Breast epithelium (tissue), 4 donors: ENCODE measurements around the gene CRYZL1. TPM values are rescaled to one million over a fixed set of nuclear protein-coding genes. Genes with fewer than 3 reads are reported as not detected.

Source experiments
- DNase-seq, 2 donors: peaks; one replicate each; pipeline ENCODE4 v3.0.0-alpha.2; 2019; ENCODE audit warnings: low spot score in 2 of 2
- H3K27ac ChIP-seq, 2 donors: fragments of 200-600 bp; sonication (generic) in 1 of 2; one replicate each; pipeline ENCODE4 v1.5.1; 2016 to 2019; ENCODE audit warnings: mild to moderate bottlenecking in 1 of 2
- H3K27me3 ChIP-seq, 2 donors: fragments of 200-600 bp; sonication (generic) in 1 of 2; one replicate each; pipeline versions ENCODE4 v1.5.1 to v1.6.0; 2017 to 2019; ENCODE audit warnings: control low read depth in 1 of 2, mild to moderate bottlenecking in 1 of 2
- H3K36me3 ChIP-seq: fragments of 200-600 bp; one replicate; pipeline ENCODE4 v1.5.1; 2019
- H3K4me1 ChIP-seq, 2 donors: fragments of 200-600 bp; sonication (generic); one replicate each; pipeline ENCODE4 v1.5.1; 2016 to 2019; ENCODE audit warnings: control low read depth in 1 of 2
- H3K4me3 ChIP-seq, 3 donors: fragments of 200-600 bp; sonication (generic); 1 replicate in 2 of 3; 2 replicates in 1 of 3; pipeline ENCODE4 v1.5.1; 2016 to 2019; ENCODE audit warnings: mild to moderate bottlenecking in 3 of 3, moderate library complexity in 2 of 3
- H3K9me3 ChIP-seq, 2 donors: fragments of 200-600 bp; sonication (generic) in 1 of 2; one replicate each; pipeline ENCODE4 v1.5.1; 2016 to 2019; ENCODE audit warnings: control low read depth in 1 of 2
- CTCF ChIP-seq, 3 donors: fragments of 450-650 bp; IDR thresholded peaks; one replicate each; pipeline ENCODE4 v1.5.1; 2016 to 2017; ENCODE audit warnings: antibody characterized with exemption in 3 of 3, mild to moderate bottlenecking in 3 of 3, moderate library complexity in 3 of 3
- POLR2A ChIP-seq: fragments of 450-650 bp; IDR thresholded peaks from one replicate; pipeline ENCODE4 v1.6.1; 2016; ENCODE audit warnings: antibody characterized with exemption, mild to moderate bottlenecking, moderate library complexity
- POLR2AphosphoS5 ChIP-seq, 3 donors: sonication (generic); formaldehyde crosslinking; IDR thresholded peaks; one replicate each; pipeline ENCODE4 v1.6.1; 2017; ENCODE audit warnings: antibody characterized with exemption in 3 of 3
- intact Hi-C: fragments of 100-400 bp; cut with DNase I; formaldehyde crosslinking; loops from one replicate; pipeline ENCODE4 v1.15.1; 2023; ENCODE audit warnings: low total_unique reads
- total RNA-seq, 3 donors: library from RNA; depleted of rRNA; stranded (reverse); fragments of >200 nt; gene quantifications; one replicate each; pipeline ENCODE4 v1.1.0, GENCODE V29; 2016

CRYZL1 gene
- total RNA-seq, 3 donors from 2014 or later, result 24.9 to 49.4 (median 47.6) TPM

GRCh38 chr21:33541105-33541711 is 100.3 kb downstream of the CRYZL1 start:
- DNase-seq, result no peak
- Histone ChIP-seq H3K27ac (peak overlapping the region; percentile 99), H3K27me3 (no peaks in the 10 kb centered on the region), H3K9me3 (no peaks in the 10 kb centered on the region), H3K36me3 (no peaks in the 10 kb centered on the region), H3K4me1 (no peaks in the 10 kb centered on the region), H3K4me3 (peak overlapping the region; percentile 66 to 78 (median 74))
- intact Hi-C loops, result no loop called here
- TF ChIP-seq POLR2A (no peak), POLR2AphosphoS5 (IDR thresholded peaks at IDR 0.05) (no peak), CTCF (IDR thresholded peaks at IDR 0.05) (no peak)

DNA sequence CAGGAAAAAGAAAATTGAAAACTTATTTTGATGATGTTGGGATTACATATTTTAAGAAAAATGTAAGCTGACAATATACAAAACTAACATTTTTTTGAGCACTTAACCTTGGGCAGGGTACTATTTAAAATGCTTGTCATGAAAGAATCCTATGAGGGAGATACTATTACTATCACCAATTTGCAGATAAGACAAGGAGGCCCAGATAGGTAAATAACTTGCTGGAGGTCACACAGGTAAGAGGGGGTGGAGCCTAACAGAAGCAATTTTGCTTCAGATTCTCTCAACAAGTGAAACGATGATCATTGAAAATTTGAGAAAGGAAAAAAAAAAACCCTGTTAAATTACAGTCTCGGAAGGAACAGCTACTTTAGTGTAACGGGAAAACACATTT is 100.8 kb downstream of the CRYZL1 start:
- Histone ChIP-seq H3K36me3 (no peaks in the 10 kb centered on the region), H3K4me3 (peak overlapping the region in 2 of 3 donors; percentile 74 to 78), H3K27ac (peak overlapping the region in 1 of 2 donors; percentile 99), H3K4me1 (no peaks in the 10 kb centered on the region), H3K27me3 (no peaks in the 10 kb centered on the region), H3K9me3 (no peaks in the 10 kb centered on the region)
- TF ChIP-seq POLR2A (no peak), POLR2AphosphoS5 (IDR thresholded peaks at IDR 0.05) (no peak), CTCF (IDR thresholded peaks at IDR 0.05) (no peak)
- intact Hi-C loops, result no loop called here
- DNase-seq, result no peak

DNA sequence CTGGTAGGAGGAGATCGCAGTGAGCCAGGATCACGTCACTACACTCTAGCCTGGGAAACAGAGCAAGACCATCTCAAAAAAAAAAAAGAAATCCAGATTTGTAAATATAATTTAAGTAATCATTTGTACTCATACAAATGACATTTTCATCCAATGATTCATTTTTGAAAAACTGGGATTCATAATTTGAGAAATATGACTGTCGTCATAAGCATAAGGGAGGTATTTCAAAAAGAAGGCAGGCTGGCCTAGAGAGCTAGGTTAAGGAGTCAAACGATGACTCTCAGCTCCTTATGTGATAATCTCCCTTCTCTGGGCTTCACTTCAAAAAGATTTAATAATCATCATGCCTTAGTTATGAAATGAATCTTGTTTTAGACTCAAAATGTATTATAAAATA is 101.9 kb downstream of the CRYZL1 start:
- H3K36me3 ChIP-seq, result no peaks in the 10 kb centered on the region
- no peak for DNase-seq
- H3K27me3 ChIP-seq, result no peaks in the 10 kb centered on the region
- intact Hi-C loops, result no loop called here
- TF ChIP-seq CTCF (IDR thresholded peaks at IDR 0.05) (no peak), POLR2AphosphoS5 (IDR thresholded peaks at IDR 0.05) (no peak), POLR2A (no peak)
- H3K4me3 ChIP-seq, result no peak overlapping the region
- H3K27ac ChIP-seq, result no peak overlapping the region
- no peaks in the 10 kb centered on the region for H3K9me3 ChIP-seq
- H3K4me1 ChIP-seq, result no peaks in the 10 kb centered on the region

Other genes starting within 250 kb of the CRYZL1 start
- 10 to 100 TPM; 61.6 to 76.7 (median 70.8) TPM for gene IFNGR2, start 238.3 kb downstream of the CRYZL1 start, total RNA-seq
- 10 to 100 TPM; 88.8 to 92.8 (median 91.8) TPM for gene TMEM50B, start 161.8 kb downstream of the CRYZL1 start, total RNA-seq
- 1 to 10 TPM; 2.0 to 3.0 (median 2.2) TPM for gene DNAJC28, start 150.0 kb downstream of the CRYZL1 start, total RNA-seq
- 10 to 100 TPM; 80.6 to 90.8 (median 89.4) TPM for gene GART, start 99.6 kb downstream of the CRYZL1 start, total RNA-seq
- gene SON, start 98.7 kb downstream of the CRYZL1 start, total RNA-seq, result 100 to 1,000 TPM; 265 to 355 (median 330) TPM
- 10 to 100 TPM in 1 of 3 donors, 1 to 10 TPM in 2; 6.6 to 10.1 (median 9.2) TPM for gene DONSON, start 53.1 kb downstream of the CRYZL1 start, total RNA-seq
- gene ITSN1, start 760 bp upstream of the CRYZL1 start, total RNA-seq, result 100 to 1,000 TPM in 1 of 3 donors, 10 to 100 TPM in 2; 39.5 to 113 (median 58.3) TPM